GM21447 (cell line): ENCODE measurements around the gene GRIFIN.

Source experiments
- ATAC-seq: cut with Tn5 transposase; IDR thresholded peaks from one replicate; pipeline ENCODE4 v1.9.1; 2021; ENCODE audit not compliant: unreplicated experiment

The GRIFIN gene

DNA sequence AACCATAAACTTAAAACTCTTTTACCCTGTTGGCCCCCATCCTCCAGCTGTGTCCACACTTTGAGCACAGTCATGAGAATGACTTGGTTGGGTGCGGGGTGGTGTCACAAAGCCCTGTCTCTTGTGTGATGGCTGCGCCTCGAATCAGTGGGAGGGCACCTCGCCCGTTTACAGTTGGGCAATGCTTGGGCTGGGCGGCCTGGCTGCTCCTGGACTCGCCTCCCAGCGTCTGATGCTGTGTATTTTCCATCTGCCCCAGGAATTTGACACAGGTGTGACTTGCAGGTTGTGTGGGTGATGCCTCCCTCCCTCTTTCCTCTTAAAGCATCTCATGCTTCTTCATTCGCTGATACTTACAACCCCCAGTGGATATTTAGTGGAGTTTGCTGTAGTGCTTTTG lies 39.1 kb downstream of the GRIFIN start:
- no peak for ATAC-seq

DNA sequence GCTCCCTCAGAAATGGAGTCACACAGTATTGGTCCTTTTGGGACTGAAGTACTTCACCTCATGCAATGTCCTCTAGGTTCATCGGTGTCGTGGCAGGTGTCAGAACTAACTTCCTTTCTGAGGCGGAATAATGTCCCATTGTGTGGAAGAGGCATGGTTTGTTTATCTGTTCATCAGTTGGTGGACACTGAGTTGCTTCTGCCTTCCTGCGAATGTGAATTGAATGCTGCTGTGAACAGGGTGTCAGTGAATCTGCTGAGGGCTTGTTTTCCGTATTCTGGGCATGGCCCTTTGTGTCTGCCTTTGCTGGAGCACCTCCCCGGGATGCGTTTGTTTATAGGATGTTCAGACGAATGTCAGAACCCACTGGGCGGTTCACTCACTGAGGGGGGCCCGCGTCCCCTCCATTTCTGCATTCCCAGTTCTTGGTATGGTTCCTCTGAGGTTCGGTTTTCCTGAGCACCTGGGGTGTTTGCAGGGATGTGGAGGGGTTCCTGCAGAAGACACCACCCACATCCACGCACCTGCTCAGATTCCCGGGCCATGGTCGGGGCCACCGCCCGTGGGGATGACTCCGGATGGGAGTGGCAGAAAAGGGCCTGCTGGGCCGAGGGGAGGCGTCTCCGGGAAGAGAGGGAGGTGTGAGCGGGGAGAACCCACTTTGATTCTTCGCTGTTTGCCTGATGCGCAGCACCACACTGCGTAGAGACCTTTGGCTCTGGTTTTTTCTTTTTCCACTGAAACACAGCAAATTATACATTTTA lies 39.7 kb downstream of the GRIFIN start:
- no peak for ATAC-seq

DNA sequence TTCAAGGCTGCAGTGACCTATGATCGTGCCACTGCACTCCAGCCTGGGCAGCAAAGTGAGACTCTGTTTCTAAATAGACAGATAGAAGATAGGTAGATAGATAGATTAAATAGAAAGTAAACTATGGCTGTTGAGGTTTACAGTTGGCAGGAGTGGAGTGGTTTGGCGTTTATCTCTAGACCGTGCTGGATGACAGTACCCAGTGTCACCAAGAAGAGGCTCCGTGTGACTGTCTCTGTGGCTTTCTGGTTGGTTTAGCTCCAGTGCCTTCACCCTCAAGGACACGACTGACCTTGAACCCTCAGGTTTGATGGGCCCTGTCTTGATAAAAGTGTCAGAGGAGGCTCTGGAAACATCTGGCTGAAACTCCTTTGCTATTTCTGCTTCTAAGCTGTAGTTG lies 41.1 kb downstream of the GRIFIN start:
- ATAC-seq = no peak

DNA sequence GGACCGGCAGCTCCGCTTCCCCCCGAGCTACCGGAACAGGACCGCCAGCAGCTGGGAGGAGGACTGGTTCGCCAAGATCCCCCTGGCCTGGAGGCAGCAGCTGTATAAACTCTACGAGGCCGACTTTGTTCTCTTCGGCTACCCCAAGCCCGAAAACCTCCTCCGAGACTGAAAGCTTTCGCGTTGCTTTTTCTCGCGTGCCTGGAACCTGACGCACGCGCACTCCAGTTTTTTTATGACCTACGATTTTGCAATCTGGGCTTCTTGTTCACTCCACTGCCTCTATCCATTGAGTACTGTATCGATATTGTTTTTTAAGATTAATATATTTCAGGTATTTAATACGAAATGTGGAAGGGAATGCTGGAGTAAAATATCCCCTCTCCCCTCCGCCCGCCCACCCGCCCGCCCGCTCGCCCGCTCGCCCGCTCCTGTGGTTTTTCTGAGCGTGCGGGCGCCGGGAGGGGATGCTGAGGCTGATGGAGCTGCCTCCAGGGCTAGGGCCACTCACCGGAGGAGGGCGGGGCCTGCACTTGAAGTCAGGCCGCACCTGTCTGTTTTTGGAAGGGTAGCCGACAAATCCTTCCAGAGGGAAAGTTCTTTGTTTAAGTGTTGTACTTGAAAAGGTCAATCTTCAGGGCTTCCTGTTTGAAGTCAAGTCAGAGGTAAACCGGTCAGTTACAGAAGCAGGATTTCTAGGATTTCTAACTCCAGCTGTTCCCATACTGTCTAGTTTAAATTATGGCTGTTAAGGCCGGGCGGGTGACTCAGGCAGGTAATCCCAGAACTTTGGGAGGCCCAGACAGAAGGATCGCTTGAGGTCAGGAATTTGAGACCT lies 42.3 kb downstream of the GRIFIN start:
- no peak for ATAC-seq

DNA sequence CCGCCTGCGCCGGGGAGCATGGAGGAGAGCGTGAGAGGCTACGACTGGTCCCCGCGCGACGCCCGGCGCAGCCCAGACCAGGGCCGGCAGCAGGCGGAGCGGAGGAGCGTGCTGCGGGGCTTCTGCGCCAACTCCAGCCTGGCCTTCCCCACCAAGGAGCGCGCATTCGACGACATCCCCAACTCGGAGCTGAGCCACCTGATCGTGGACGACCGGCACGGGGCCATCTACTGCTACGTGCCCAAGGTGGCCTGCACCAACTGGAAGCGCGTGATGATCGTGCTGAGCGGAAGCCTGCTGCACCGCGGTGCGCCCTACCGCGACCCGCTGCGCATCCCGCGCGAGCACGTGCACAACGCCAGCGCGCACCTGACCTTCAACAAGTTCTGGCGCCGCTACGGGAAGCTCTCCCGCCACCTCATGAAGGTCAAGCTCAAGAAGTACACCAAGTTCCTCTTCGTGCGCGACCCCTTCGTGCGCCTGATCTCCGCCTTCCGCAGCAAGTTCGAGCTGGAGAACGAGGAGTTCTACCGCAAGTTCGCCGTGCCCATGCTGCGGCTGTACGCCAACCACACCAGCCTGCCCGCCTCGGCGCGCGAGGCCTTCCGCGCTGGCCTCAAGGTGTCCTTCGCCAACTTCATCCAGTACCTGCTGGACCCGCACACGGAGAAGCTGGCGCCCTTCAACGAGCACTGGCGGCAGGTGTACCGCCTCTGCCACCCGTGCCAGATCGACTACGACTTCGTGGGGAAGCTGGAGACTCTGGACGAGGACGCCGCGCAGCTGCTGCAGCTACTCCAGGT lies 43.1 kb downstream of the GRIFIN start:
- ATAC-seq = no peak

DNA sequence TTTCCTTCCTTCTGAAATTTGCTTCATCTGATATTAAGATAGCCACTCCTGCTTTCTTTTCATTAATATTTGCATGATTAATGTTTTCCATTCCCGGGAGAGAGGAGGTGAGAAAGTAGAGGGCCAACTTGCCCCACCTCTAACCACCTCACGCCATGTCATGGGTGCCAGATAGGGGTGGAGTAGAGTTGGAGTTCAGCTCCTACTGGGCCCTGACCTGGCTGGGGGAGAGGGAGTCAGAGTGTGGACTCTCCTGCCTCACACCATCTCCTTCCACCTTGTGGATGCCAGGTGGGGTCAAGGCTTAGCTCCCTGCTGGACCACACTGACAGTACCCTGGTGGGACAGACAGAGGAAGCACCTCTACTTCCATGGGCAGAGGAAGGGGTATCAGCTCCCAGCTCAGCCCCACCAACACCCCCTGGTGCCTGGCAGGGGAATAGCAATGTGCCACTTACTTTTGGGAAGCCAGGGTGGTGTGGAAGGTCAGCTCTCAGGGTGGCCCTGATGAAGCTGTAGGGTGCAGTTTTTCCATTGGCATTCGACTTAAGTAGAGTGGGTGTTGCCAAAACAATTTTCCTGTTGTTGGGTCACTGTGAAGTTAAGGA lies 44.8 kb downstream of the GRIFIN start:
- no peak for ATAC-seq

DNA sequence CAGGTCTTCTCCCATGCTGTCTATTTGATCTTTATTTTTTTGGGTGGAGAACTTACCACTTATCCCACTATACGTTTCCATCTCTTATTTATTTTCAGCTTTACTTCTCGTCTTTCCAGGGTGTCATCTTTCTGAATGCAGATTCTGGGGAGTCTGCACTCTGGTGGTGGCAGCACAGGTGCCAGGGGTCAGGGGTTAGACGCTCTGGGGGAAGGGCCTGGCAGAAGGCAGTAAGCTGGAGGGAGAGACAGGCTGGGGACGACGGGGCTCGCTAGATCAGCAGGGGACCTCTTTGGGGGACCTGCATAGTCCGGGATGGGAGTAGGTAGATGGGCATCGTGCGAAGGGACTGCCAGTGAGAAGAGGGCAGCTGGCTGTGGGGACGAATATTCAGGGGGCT lies 50.4 kb downstream of the GRIFIN start:
- no peak for ATAC-seq
